Mesenchymal stem cell (in vitro differentiated cells and primary cell): ENCODE measurements around the gene COL6A3. TPM values are rescaled to one million over a fixed set of nuclear protein-coding genes. Genes with fewer than 3 reads are reported as not detected.

Experiments used
- DNase-seq: peaks from one replicate; pipeline ENCODE4 v3.0.0-alpha.2; 2013
- H2AFZ ChIP-seq: one replicate; pipeline ENCODE4 v1.6.1; 2013; ENCODE audit warnings: low read depth, mild to moderate bottlenecking, control low read depth, inconsistent platforms, low read length, moderate library complexity
- H2AK5ac ChIP-seq: 2 replicates; pipeline ENCODE4 v1.6.1; 2013; ENCODE audit warnings: low read length, moderate library complexity, mild to moderate bottlenecking, inconsistent platforms; ENCODE audit not compliant: severe bottlenecking
- H2BK120ac ChIP-seq: one replicate; pipeline ENCODE4 v1.6.1; 2013; ENCODE audit warnings: low read depth, mild to moderate bottlenecking, inconsistent platforms, low read length, moderate library complexity
- H2BK12ac ChIP-seq, 2 experiments: one replicate each; pipeline ENCODE4 v1.6.1; 2013; ENCODE audit warnings: inconsistent platforms in 2 of 2, low read length in 2 of 2, mild to moderate bottlenecking in 2 of 2, moderate library complexity in 2 of 2, control low read depth in 1 of 2
- H2BK15ac ChIP-seq: one replicate; pipeline ENCODE4 v1.6.1; 2013; ENCODE audit warnings: mild to moderate bottlenecking, low read depth, inconsistent platforms; ENCODE audit not compliant: poor library complexity, severe bottlenecking
- H2BK5ac ChIP-seq: 2 replicates; pipeline ENCODE4 v1.6.1; 2013; ENCODE audit warnings: low read depth, mild to moderate bottlenecking, low read length, control low read depth, inconsistent platforms; ENCODE audit not compliant: poor library complexity, severe bottlenecking
- H3K14ac ChIP-seq, 2 experiments: one replicate each; pipeline ENCODE4 v1.6.1; 2013; ENCODE audit warnings: inconsistent platforms in 2 of 2, low read length in 2 of 2, control low read depth in 1 of 2, mild to moderate bottlenecking in 1 of 2, moderate library complexity in 1 of 2
- H3K18ac ChIP-seq, 2 experiments: one replicate each; pipeline ENCODE4 v1.6.1; 2013; ENCODE audit warnings: inconsistent platforms in 2 of 2, low read length in 2 of 2, control low read depth in 1 of 2, low read depth in 1 of 2, mild to moderate bottlenecking in 1 of 2
- H3K23ac ChIP-seq, 2 experiments: one replicate each; pipeline ENCODE4 v1.6.1; 2013; ENCODE audit warnings: inconsistent platforms in 2 of 2, low read length in 2 of 2, mild to moderate bottlenecking in 2 of 2, moderate library complexity in 2 of 2, control low read depth in 1 of 2
- H3K27ac ChIP-seq: 2 replicates; pipeline ENCODE4 v1.5.1; 2013; ENCODE audit warnings: mild to moderate bottlenecking, moderate library complexity, low read length, control low read depth, inconsistent platforms; ENCODE audit not compliant: poor library complexity, severe bottlenecking
- H3K27me3 ChIP-seq, 2 experiments: 2 replicates each; pipeline versions ENCODE4 v1.6.1 to v1.7.0; 2013; ENCODE audit warnings: low read length in 2 of 2, mild to moderate bottlenecking in 2 of 2, moderate library complexity in 2 of 2, control low read depth in 1 of 2, inconsistent platforms in 1 of 2; ENCODE audit not compliant: control insufficient read depth in 1 of 2, insufficient read depth in 1 of 2
- H3K36me3 ChIP-seq, 2 experiments: 2 replicates each; pipeline versions ENCODE4 v1.6.1 to v1.7.0; 2013; ENCODE audit warnings: low read length in 2 of 2, control low read depth in 1 of 2, inconsistent platforms in 1 of 2, low read depth in 1 of 2, mild to moderate bottlenecking in 1 of 2; ENCODE audit not compliant: insufficient read depth in 2 of 2, control insufficient read depth in 1 of 2
- H3K4ac ChIP-seq, 2 experiments: one replicate each; pipeline ENCODE4 v1.6.1; 2013; ENCODE audit warnings: inconsistent platforms in 2 of 2, low read length in 2 of 2, mild to moderate bottlenecking in 2 of 2, moderate library complexity in 2 of 2, control low read depth in 1 of 2, low read depth in 1 of 2
- H3K4me1 ChIP-seq: 2 replicates; pipeline ENCODE4 v1.6.1; 2013; ENCODE audit warnings: low read depth, low read length, control low read depth; ENCODE audit not compliant: control insufficient read depth, insufficient read depth
- H3K4me2 ChIP-seq: 2 replicates; pipeline ENCODE4 v1.6.1; 2013; ENCODE audit warnings: low read length, mild to moderate bottlenecking, inconsistent platforms; ENCODE audit not compliant: poor library complexity, severe bottlenecking
- H3K4me3 ChIP-seq, 2 experiments: 2 replicates each; pipeline versions ENCODE4 v1.5.1 to v1.7.0; 2013; ENCODE audit warnings: low read length in 2 of 2, mild to moderate bottlenecking in 2 of 2, control low read depth in 1 of 2, low read depth in 1 of 2; ENCODE audit not compliant: insufficient read depth in 1 of 2
- H3K79me1 ChIP-seq: replicated peaks from 2 replicates; pipeline ENCODE4 v1.6.1; 2013; ENCODE audit warnings: mild to moderate bottlenecking, control low read depth, low read length, inconsistent platforms; ENCODE audit not compliant: poor library complexity, severe bottlenecking
- H3K9ac ChIP-seq: 2 replicates; pipeline ENCODE4 v1.7.0; 2013; ENCODE audit warnings: mild to moderate bottlenecking, low read length, moderate library complexity
- H3K9me3 ChIP-seq: 2 replicates; pipeline ENCODE4 v1.7.0; 2013; ENCODE audit warnings: mild to moderate bottlenecking, low read length; ENCODE audit not compliant: control insufficient read depth
- H4K8ac ChIP-seq: one replicate; pipeline ENCODE4 v1.6.1; 2013; ENCODE audit warnings: inconsistent platforms, mild to moderate bottlenecking, low read length, moderate library complexity
- H4K91ac ChIP-seq: one replicate; pipeline ENCODE4 v1.6.1; 2013; ENCODE audit warnings: mild to moderate bottlenecking, low read length, inconsistent platforms
- WGBS: methylation state at CpG from one replicate; pipeline ENCODE4 v1.1.7; 2013; ENCODE audit warnings: mixed read lengths; 5-methylcytosine and 5-hydroxymethylcytosine counted together
- polyA plus RNA-seq, 2 experiments: library from polyadenylated mRNA; stranded (reverse); fragments of 200-250 nt; gene quantifications; one replicate each; pipeline ENCODE4 v1.2.3, GENCODE V29; 2013

Gene COL6A3, protein sequence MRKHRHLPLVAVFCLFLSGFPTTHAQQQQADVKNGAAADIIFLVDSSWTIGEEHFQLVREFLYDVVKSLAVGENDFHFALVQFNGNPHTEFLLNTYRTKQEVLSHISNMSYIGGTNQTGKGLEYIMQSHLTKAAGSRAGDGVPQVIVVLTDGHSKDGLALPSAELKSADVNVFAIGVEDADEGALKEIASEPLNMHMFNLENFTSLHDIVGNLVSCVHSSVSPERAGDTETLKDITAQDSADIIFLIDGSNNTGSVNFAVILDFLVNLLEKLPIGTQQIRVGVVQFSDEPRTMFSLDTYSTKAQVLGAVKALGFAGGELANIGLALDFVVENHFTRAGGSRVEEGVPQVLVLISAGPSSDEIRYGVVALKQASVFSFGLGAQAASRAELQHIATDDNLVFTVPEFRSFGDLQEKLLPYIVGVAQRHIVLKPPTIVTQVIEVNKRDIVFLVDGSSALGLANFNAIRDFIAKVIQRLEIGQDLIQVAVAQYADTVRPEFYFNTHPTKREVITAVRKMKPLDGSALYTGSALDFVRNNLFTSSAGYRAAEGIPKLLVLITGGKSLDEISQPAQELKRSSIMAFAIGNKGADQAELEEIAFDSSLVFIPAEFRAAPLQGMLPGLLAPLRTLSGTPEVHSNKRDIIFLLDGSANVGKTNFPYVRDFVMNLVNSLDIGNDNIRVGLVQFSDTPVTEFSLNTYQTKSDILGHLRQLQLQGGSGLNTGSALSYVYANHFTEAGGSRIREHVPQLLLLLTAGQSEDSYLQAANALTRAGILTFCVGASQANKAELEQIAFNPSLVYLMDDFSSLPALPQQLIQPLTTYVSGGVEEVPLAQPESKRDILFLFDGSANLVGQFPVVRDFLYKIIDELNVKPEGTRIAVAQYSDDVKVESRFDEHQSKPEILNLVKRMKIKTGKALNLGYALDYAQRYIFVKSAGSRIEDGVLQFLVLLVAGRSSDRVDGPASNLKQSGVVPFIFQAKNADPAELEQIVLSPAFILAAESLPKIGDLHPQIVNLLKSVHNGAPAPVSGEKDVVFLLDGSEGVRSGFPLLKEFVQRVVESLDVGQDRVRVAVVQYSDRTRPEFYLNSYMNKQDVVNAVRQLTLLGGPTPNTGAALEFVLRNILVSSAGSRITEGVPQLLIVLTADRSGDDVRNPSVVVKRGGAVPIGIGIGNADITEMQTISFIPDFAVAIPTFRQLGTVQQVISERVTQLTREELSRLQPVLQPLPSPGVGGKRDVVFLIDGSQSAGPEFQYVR (N-terminal part only)
- polyA plus RNA-seq (2013, experiment 1 of 2): 173 TPM
- 153 TPM for polyA plus RNA-seq (2013, experiment 2 of 2)

DNA sequence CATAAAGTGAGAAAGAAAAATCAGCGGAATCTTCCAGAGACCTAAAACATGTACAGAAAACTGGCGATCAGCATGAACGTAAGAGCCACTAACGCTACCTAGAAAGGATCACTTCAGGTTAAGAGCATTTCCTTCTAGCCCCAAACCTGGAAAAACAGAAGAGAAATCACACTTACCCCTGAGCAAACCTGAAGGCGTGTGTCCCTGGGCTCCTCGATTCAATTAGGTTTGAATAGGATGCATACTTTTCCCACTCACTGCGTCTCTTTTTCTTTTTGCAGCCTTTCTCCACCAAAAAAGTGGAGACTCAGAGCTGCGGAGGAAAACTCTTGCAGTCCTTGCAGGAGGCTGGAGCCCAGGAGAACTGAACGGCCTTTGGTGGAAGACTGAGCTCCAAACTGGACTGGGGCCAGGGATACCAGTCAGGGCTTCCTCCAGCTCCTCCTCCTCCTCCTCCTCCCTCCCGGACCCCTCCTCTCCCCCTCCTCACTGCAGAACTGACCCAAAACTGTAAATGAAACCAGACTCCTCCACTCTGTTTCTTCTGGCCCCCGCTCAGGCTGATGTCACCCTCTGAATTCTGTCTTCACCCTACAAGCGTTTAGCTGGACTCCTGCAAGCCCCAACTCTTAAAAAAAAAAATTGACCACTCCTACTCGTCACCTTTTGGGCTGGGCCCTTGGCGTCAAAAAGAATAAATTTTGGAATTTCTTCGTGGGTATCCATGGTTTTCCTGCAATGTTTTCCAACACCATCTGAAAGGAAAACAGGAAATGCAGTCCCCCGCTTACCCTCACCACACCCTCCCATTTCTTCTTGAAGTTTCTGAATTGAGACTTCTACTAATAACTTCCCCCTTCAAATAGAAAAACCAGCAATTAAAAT, at the start of gene COL6A3:
COL6A3 (minus strand) TSS at position 388 of the 885 bp plus-strand sequence. CDS start 17,347 bp downstream, outside the sequence.
- peak; percentile 68 for DNase-seq
- peaks cover 0 to 31% of the 10 kb centered on the region in 2 experiments for H3K36me3 ChIP-seq
- H3K4ac ChIP-seq: peak within 1 kb of the TSS; percentile 3 to 90
- H3K27me3 ChIP-seq: no peaks in the 10 kb centered on the region
- H4K8ac ChIP-seq: peak within 1 kb of the TSS; percentile 61
- H3K9ac ChIP-seq: peak within 1 kb of the TSS; percentile 98
- peak within 1 kb of the TSS; percentile 70 to 97 for H3K18ac ChIP-seq
- no peak within 1 kb of the TSS for H2AFZ ChIP-seq
- H2BK12ac ChIP-seq: peak within 1 kb of the TSS; percentile 4 to 45
- peaks cover 4% of the 10 kb centered on the region for H3K4me1 ChIP-seq
- no peak within 1 kb of the TSS for H3K27ac ChIP-seq
- H3K14ac ChIP-seq: peak within 1 kb of the TSS in 1 of 2 experiments; percentile 39
- H2BK120ac ChIP-seq: peak within 1 kb of the TSS; percentile 39
- H3K4me3 ChIP-seq: peak within 1 kb of the TSS in 1 of 2 experiments; percentile 90
- H3K9me3 ChIP-seq: no peaks in the 10 kb centered on the region
- no peaks in the 10 kb centered on the region for H3K79me1 ChIP-seq
- no peak within 1 kb of the TSS for H2BK5ac ChIP-seq
- H4K91ac ChIP-seq: peak within 1 kb of the TSS; percentile 74
- WGBS: 73% methylated on average over 15 of the region's 16 CpGs
- H2AK5ac ChIP-seq: peak within 1 kb of the TSS; percentile 33
- peak within 1 kb of the TSS; percentile 90 for H2BK15ac ChIP-seq
- H3K23ac ChIP-seq: no peak within 1 kb of the TSS
- H3K4me2 ChIP-seq: no peak within 1 kb of the TSS

GRCh38 chr2:237459741-237460174, 45.8 kb upstream of the COL6A3 start:
- no peak overlapping the region for H2AFZ ChIP-seq
- H2BK5ac ChIP-seq: no peak overlapping the region
- H3K9me3 ChIP-seq: no peaks in the 10 kb centered on the region
- H3K9ac ChIP-seq: no peak overlapping the region
- peak overlapping the region; percentile 67 to 70 for H3K18ac ChIP-seq
- no peaks in the 10 kb centered on the region for H3K36me3 ChIP-seq
- no peak overlapping the region for H3K4me2 ChIP-seq
- H3K79me1 ChIP-seq: no peaks in the 10 kb centered on the region
- no peak overlapping the region for H3K27ac ChIP-seq
- H3K23ac ChIP-seq: no peak overlapping the region
- peak overlapping the region; percentile 4 for H2BK15ac ChIP-seq
- DNase-seq: peak; percentile 83
- H2BK12ac ChIP-seq: peak overlapping the region in 1 of 2 experiments; percentile 29
- H4K91ac ChIP-seq: peak overlapping the region; percentile 22
- peaks cover 8% of the 10 kb centered on the region for H3K4me1 ChIP-seq
- H2BK120ac ChIP-seq: peak overlapping the region; percentile 50
- H3K4ac ChIP-seq: peak overlapping the region in 1 of 2 experiments; percentile 42
- H2AK5ac ChIP-seq: no peak overlapping the region
- no peak overlapping the region for H3K4me3 ChIP-seq
- no peaks in the 10 kb centered on the region for H3K27me3 ChIP-seq
- 53% methylated on average over 3 of the region's 3 CpGs for WGBS
- H4K8ac ChIP-seq: no peak overlapping the region
- no peak overlapping the region for H3K14ac ChIP-seq

DNA sequence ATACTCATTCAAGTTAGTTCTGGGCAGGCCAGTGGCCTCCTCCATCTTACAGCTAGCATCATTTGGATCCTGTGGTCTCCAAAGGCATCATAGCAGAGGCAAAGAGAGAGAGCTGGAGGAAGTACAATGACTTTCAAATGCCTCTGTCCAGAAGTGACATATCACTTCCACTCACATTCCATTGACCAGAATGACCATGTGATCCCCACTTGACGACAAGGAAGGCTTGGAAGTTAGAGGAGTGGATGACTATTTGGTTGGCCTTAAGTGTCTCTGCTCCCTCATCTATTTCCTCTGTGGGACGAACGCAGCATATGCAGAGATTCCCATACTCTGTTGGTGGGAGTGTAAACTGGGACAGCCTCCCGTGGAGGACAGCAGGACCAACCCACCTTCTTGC, 45.3 kb upstream of the COL6A3 start:
- Histone ChIP-seq H2BK12ac (peak overlapping the region; percentile 69 to 91), H3K18ac (peak overlapping the region; percentile 67 to 70), H3K14ac (no peak overlapping the region), H2BK5ac (no peak overlapping the region), H3K79me1 (no peaks in the 10 kb centered on the region), H2AK5ac (no peak overlapping the region), H3K4me1 (peaks cover 4% of the 10 kb centered on the region), H3K4me3 (no peak overlapping the region), H3K4ac (peak overlapping the region in 1 of 2 experiments; percentile 42), H3K27me3 (no peaks in the 10 kb centered on the region), H3K9me3 (no peaks in the 10 kb centered on the region), H3K4me2 (no peak overlapping the region), H3K9ac (no peak overlapping the region), H2AFZ (no peak overlapping the region), H2BK120ac (peak overlapping the region; percentile 50), H3K27ac (no peak overlapping the region), H3K23ac (no peak overlapping the region), H4K91ac (peak overlapping the region; percentile 22), H2BK15ac (peak overlapping the region; percentile 4), H3K36me3 (no peaks in the 10 kb centered on the region), H4K8ac (peak overlapping the region; percentile 41)
- WGBS: 75% methylated on average over 3 of the region's 4 CpGs
- peak; percentile 68 for DNase-seq
